H1 (cell line): ENCODE data around the gene LDLRAD3. TPM values are rescaled to one million over a fixed set of nuclear protein-coding genes. Genes with fewer than 3 reads are reported as not detected.
A peak's percentile ranks its signal among the peaks of the same experiment; 100 is the strongest.

ENCODE experiments used
- CTCF ChIA-PET: fragments of 300-600 bp; sonication (Branson Sonifier 250); formaldehyde crosslinking; loops from one replicate; lab custom pipeline; 2021; ENCODE audit not compliant: partially characterized antibody; lab: Charles Lee
- POLR2A ChIA-PET: fragments of 300-600 bp; sonication (Branson Sonifier 250); formaldehyde crosslinking; loops from one replicate; lab custom pipeline; 2021; ENCODE audit warnings: inconsistent platforms; ENCODE audit not compliant: partially characterized antibody; lab: Charles Lee
- DNase-seq, 2 experiments: peaks; one replicate each; pipeline versions ENCODE4 v3.0.0 to v3.0.0-alpha.2; 2010 to 2022; ENCODE audit warnings: low spot score in 2 of 2, low read depth in 1 of 2, mixed read lengths in 1 of 2
- FAIRE-seq: peaks from 2 replicates; lab custom pipeline; 2011; peaks lifted over from hg19 to GRCh38; lab: Jason Lieb, UNC
- H2AFZ ChIP-seq: 2 replicates; pipeline ENCODE4 v1.8.1; 2012; ENCODE audit warnings: low read length, inconsistent platforms
- H2AK5ac ChIP-seq: 2 replicates; pipeline ENCODE4 v1.6.1; 2013; ENCODE audit warnings: low read depth, low read length
- H2BK120ac ChIP-seq: replicated peaks from 2 replicates; pipeline ENCODE3; 2013; ENCODE audit warnings: low read depth, low read length, inconsistent platforms
- H2BK12ac ChIP-seq: 2 replicates; pipeline ENCODE4 v1.6.1; 2013; ENCODE audit warnings: low read depth, low read length
- H2BK15ac ChIP-seq: 2 replicates; pipeline ENCODE4 v1.6.1; 2013; ENCODE audit warnings: low read length
- H2BK20ac ChIP-seq: 2 replicates; pipeline ENCODE4 v1.6.1; 2013; ENCODE audit warnings: low read length
- H2BK5ac ChIP-seq: 2 replicates; pipeline ENCODE4 v1.6.1; 2013; ENCODE audit warnings: low read depth, low read length
- H3K14ac ChIP-seq: 2 replicates; pipeline ENCODE4 v1.6.1; 2013; ENCODE audit warnings: inconsistent platforms; ENCODE audit not compliant: insufficient read length
- H3K18ac ChIP-seq: 2 replicates; pipeline ENCODE4 v1.6.1; 2013; ENCODE audit warnings: low read length; ENCODE audit errors: extremely low read depth
- H3K23ac ChIP-seq: 2 replicates; pipeline ENCODE4 v1.6.1; 2013; ENCODE audit warnings: inconsistent platforms; ENCODE audit not compliant: insufficient read length
- H3K23me2 ChIP-seq: 2 replicates; pipeline ENCODE4 v1.6.1; 2013; ENCODE audit warnings: low read depth, low read length
- H3K27ac ChIP-seq: 2 replicates; pipeline ENCODE4 v1.6.1; 2011; ENCODE audit warnings: low read depth, low read length, inconsistent platforms
- H3K27me3 ChIP-seq, 4 experiments: replicated peaks in 1 of 4; 1 replicate in 1 of 4; 2 replicates in 3 of 4; pipeline versions ENCODE4 v1.6.1 to v1.8.1; 2011 to 2013; ENCODE audit warnings: low read length in 3 of 4, mild to moderate bottlenecking in 3 of 4, inconsistent platforms in 2 of 4, mixed read lengths in 2 of 4, moderate library complexity in 1 of 4; ENCODE audit not compliant: control insufficient read depth in 3 of 4, insufficient read depth in 3 of 4; ENCODE audit errors: extremely low read depth in 1 of 4
- H3K36me3 ChIP-seq, 4 experiments: 2 replicates each; pipeline versions ENCODE4 v1.6.1 to v1.8.1; 2011 to 2013; ENCODE audit warnings: mild to moderate bottlenecking in 4 of 4, low read length in 3 of 4, moderate library complexity in 2 of 4, control low read depth in 1 of 4, inconsistent platforms in 1 of 4; ENCODE audit not compliant: insufficient read depth in 4 of 4, control insufficient read depth in 2 of 4
- H3K4ac ChIP-seq: replicated peaks from 2 replicates; pipeline ENCODE3; 2013; ENCODE audit warnings: low read length, low read depth, mixed read lengths, inconsistent platforms; ENCODE audit not compliant: insufficient read length
- H3K4me1 ChIP-seq, 4 experiments: replicated peaks in 1 of 4; 1 replicate in 1 of 4; 2 replicates in 3 of 4; pipeline versions ENCODE4 v1.6.1 to v1.8.1; 2011 to 2013; ENCODE audit warnings: low read length in 3 of 4, inconsistent platforms in 2 of 4, mixed read lengths in 1 of 4; ENCODE audit not compliant: insufficient read depth in 4 of 4, control insufficient read depth in 3 of 4
- H3K4me2 ChIP-seq, 2 experiments: 2 replicates each; pipeline versions ENCODE4 v1.6.1 to v1.8.1; 2011 to 2013; ENCODE audit warnings: low read depth in 2 of 2, low read length in 2 of 2, control low read depth in 1 of 2, inconsistent platforms in 1 of 2, mild to moderate bottlenecking in 1 of 2; ENCODE audit not compliant: insufficient read depth in 1 of 2
- H3K4me3 ChIP-seq, 4 experiments: fragments of 200-600, 300-600 bp in 1 of 4; sonication (generic), shearing (Covaris generic), sonication (Bioruptor Twin) in 1 of 4; 2 replicates each; pipeline versions ENCODE4 v1.5.1 to v1.8.1; 2011 to 2016; ENCODE audit warnings: low read length in 4 of 4, low read depth in 3 of 4, control low read depth in 2 of 4, inconsistent platforms in 2 of 4, mild to moderate bottlenecking in 2 of 4, mixed read lengths in 1 of 4, moderate library complexity in 1 of 4; ENCODE audit not compliant: insufficient read depth in 2 of 4; ENCODE audit errors: extremely low read depth in 1 of 4
- H3K56ac ChIP-seq: replicated peaks from 2 replicates; pipeline ENCODE3; 2013; ENCODE audit warnings: low read depth, mild to moderate bottlenecking, mixed read lengths, low read length, inconsistent platforms; ENCODE audit not compliant: insufficient read length
- H3K79me1 ChIP-seq: 2 replicates; pipeline ENCODE4 v1.6.1; 2013; ENCODE audit warnings: low read depth, low read length, control low read depth
- H3K79me2 ChIP-seq, 2 experiments: 2 replicates each; pipeline versions ENCODE4 v1.6.1 to v1.8.1; 2012 to 2013; ENCODE audit warnings: low read length in 2 of 2, mild to moderate bottlenecking in 2 of 2, inconsistent platforms in 1 of 2; ENCODE audit not compliant: insufficient read depth in 2 of 2, control insufficient read depth in 1 of 2
- H3K9ac ChIP-seq, 4 experiments: replicated peaks in 1 of 4; 1 replicate in 1 of 4; 2 replicates in 3 of 4; pipeline versions ENCODE4 v1.6.1 to v1.8.1; 2011 to 2013; ENCODE audit warnings: low read depth in 3 of 4, low read length in 3 of 4, control low read depth in 2 of 4, mild to moderate bottlenecking in 2 of 4, moderate library complexity in 2 of 4, inconsistent platforms in 1 of 4; ENCODE audit errors: extremely low read depth in 1 of 4
- H3K9me3 ChIP-seq, 2 experiments: 2 replicates each; pipeline versions ENCODE4 v1.6.1 to v1.8.1; 2012 to 2013; ENCODE audit warnings: mild to moderate bottlenecking in 2 of 2, moderate library complexity in 2 of 2, control low read depth in 1 of 2, inconsistent platforms in 1 of 2, low read depth in 1 of 2, low read length in 1 of 2, mixed read lengths in 1 of 2; ENCODE audit not compliant: insufficient read depth in 2 of 2
- H4K20me1 ChIP-seq, 2 experiments: replicated peaks in 1 of 2; 2 replicates each; pipeline versions ENCODE3 to v1.8.1; 2011 to 2013; ENCODE audit warnings: inconsistent platforms in 2 of 2, low read length in 2 of 2, mild to moderate bottlenecking in 1 of 2; ENCODE audit not compliant: insufficient read depth in 2 of 2, control insufficient read depth in 1 of 2
- H4K5ac ChIP-seq: 2 replicates; pipeline ENCODE4 v1.6.1; 2013; ENCODE audit warnings: low read length, low read depth, mixed read lengths, inconsistent platforms; ENCODE audit not compliant: insufficient read length
- H4K8ac ChIP-seq: 2 replicates; pipeline ENCODE4 v1.8.0; 2013; ENCODE audit warnings: mild to moderate bottlenecking, moderate library complexity, low read length, inconsistent platforms; ENCODE audit not compliant: insufficient read depth; ENCODE audit errors: extremely low read depth
- H4K91ac ChIP-seq: replicated peaks from 2 replicates; pipeline ENCODE3; 2013; ENCODE audit warnings: low read length, mixed read lengths, inconsistent platforms; ENCODE audit not compliant: insufficient read length
- ASH2L ChIP-seq: fragments of 200-600, 300-600 bp; sonication (generic); IDR thresholded peaks from one replicate; pipeline ENCODE4 v1.7.1; 2017; ENCODE audit warnings: low read length
- BRCA1 ChIP-seq: IDR thresholded peaks from 2 replicates; pipeline ENCODE4 v1.6.1; 2012; ENCODE audit warnings: low read depth, low read length, improper control_type of control experiment
- CEBPB ChIP-seq: IDR thresholded peaks from 2 replicates; pipeline ENCODE4 v1.6.1; 2012; ENCODE audit warnings: low read depth, low read length
- CHD2 ChIP-seq: IDR thresholded peaks from 2 replicates; pipeline ENCODE4 v1.6.1; 2012; ENCODE audit warnings: low read length, improper control_type of control experiment
- CREB1 ChIP-seq: IDR thresholded peaks from 2 replicates; pipeline ENCODE4 v1.6.1; 2012; ENCODE audit warnings: inconsistent platforms
- GABPA ChIP-seq: IDR thresholded peaks from 2 replicates; pipeline ENCODE4 v1.6.1; 2011; ENCODE audit warnings: mild to moderate bottlenecking, low read length, moderate library complexity, borderline replicate concordance; ENCODE audit not compliant: insufficient read depth
- JUN ChIP-seq: IDR thresholded peaks from 2 replicates; pipeline ENCODE4 v1.6.1; 2011; ENCODE audit warnings: low read depth, mild to moderate bottlenecking, improper control_type of control experiment, low read length
- KDM1A ChIP-seq: fragments of 200-600, 300-600 bp; sonication (generic); IDR thresholded peaks from 2 replicates; pipeline ENCODE4 v1.7.1; 2016; ENCODE audit warnings: mild to moderate bottlenecking, low read length, borderline replicate concordance
- KDM4A ChIP-seq: IDR thresholded peaks from one replicate; pipeline ENCODE4 v1.7.1; 2012; ENCODE audit warnings: low read depth, mild to moderate bottlenecking, moderate library complexity, low read length, inconsistent platforms; ENCODE audit not compliant: severe bottlenecking
- POLR2AphosphoS5 ChIP-seq: IDR thresholded peaks from 2 replicates; pipeline ENCODE4 v1.6.1; 2011; ENCODE audit warnings: low read depth, low read length
- RNF2 ChIP-seq: fragments of 200-900, 300-1000 bp; sonication (generic); IDR thresholded peaks from 2 replicates; pipeline ENCODE4 v1.7.1; 2016; ENCODE audit warnings: borderline replicate concordance, low read depth, mild to moderate bottlenecking, antibody characterized with exemption, low read length; ENCODE audit not compliant: poor library complexity, severe bottlenecking; ENCODE audit errors: missing control alignments
- RXRA ChIP-seq: IDR thresholded peaks from 2 replicates; pipeline ENCODE4 v1.6.1; 2011; ENCODE audit warnings: low read depth, mild to moderate bottlenecking, low read length, moderate library complexity; ENCODE audit not compliant: insufficient read depth
- SIN3A ChIP-seq, 2 experiments: IDR thresholded peaks in 1 of 2; conservative IDR thresholded peaks in 1 of 2; 2 replicates each; pipeline ENCODE4 v1.6.1; 2011 to 2012; ENCODE audit warnings: low read length in 2 of 2, improper control_type of control experiment in 1 of 2, low read depth in 1 of 2, mild to moderate bottlenecking in 1 of 2
- SP4 ChIP-seq: IDR thresholded peaks from 2 replicates; pipeline ENCODE4 v1.6.1; 2012; ENCODE audit warnings: low read length, inconsistent platforms
- TAF1 ChIP-seq: IDR thresholded peaks from 2 replicates; pipeline ENCODE4 v1.6.1; 2011; ENCODE audit warnings: mild to moderate bottlenecking, low read depth, low read length
- WGBS, 2 experiments: shearing (Covaris generic) in 1 of 2; methylation state at CpG; one replicate each; pipeline versions ENCODE4 v1.1.6 to v1.1.7; 2013 to 2015; ENCODE audit warnings: low lambda C conversion rate in 2 of 2, mixed read lengths in 2 of 2, inconsistent platforms in 1 of 2, low coverage in 1 of 2, missing lambda C conversion rate in 1 of 2; ENCODE audit not compliant: insufficient replicate concordance in 2 of 2, insufficient coverage in 1 of 2, insufficient read length in 1 of 2; ENCODE audit errors: extremely low coverage in 1 of 2, missing lambda C conversion rate in 1 of 2; 5-methylcytosine and 5-hydroxymethylcytosine counted together
- polyA plus RNA-seq, 7 experiments: library from polyadenylated mRNA; depleted of rRNA in 3 of 7; stranded (reverse) in 5 of 7; unstranded in 2 of 7; fragments of >200 nt in 5 of 7; fragments of 200-250 nt in 2 of 7; gene quantifications; 1 replicate in 5 of 7; 2 replicates in 1 of 7; 4 replicates in 1 of 7; pipeline versions ENCODE4 v1.2.1 to v1.2.3, GENCODE V29; 2011 to 2013; ENCODE audit warnings: missing spikeins in 2 of 7, mixed read lengths in 2 of 7
- total RNA-seq: library from RNA; stranded (reverse); fragmentation: NEBNext Ultra II Directional; extraction: Animal tissue kit (Norgen Biotek cat#: 25700); gene quantifications from 2 replicates; pipeline ENCODE4 v1.2.1, GENCODE V29; 2021

The LDLRAD3 gene
- total and polyA plus RNA-seq, 2 of the 8 experiments (the other 6 are each of a cell fraction or from before 2014, with no cell fraction given): 18.6 to 22.8 TPM

DNA sequence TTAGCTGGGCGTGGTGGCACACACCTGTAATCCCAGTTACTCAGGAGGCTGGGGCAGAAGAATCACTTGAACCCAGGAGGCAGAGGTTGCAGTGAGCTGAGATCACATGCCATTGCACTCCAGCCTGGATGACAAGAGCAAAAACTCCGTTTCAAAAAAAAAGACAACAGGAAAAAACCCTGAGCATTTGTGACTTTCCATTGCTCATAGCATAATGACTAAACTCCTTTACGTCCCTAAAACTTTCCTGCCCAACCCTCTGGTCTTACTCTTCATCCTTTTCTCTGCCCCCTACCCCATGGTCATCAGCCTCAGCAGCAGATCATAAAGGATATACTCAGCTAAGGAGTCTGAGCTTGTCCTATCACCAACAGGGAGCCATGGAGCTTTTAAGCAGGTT, 6.8 kb upstream of the LDLRAD3 start:
- Histone ChIP-seq H3K4ac (no peak overlapping the region), H2BK120ac (no peak overlapping the region), H3K9ac (no peak overlapping the region), H3K56ac (no peak overlapping the region), H3K36me3 (no peaks in the 10 kb centered on the region), H2AK5ac (no peak overlapping the region), H2BK5ac (no peak overlapping the region), H3K27ac (no peak overlapping the region), H3K79me2 (no peaks in the 10 kb centered on the region), H4K8ac (no peak overlapping the region), H3K18ac (no peak overlapping the region), H3K9me3 (no peaks in the 10 kb centered on the region), H4K91ac (no peak overlapping the region), H3K4me2 (no peak overlapping the region), H3K23me2 (no peaks in the 10 kb centered on the region), H3K4me3 (no peak overlapping the region), H3K14ac (no peak overlapping the region), H3K23ac (no peak overlapping the region), H4K20me1 (no peaks in the 10 kb centered on the region), H3K27me3 (no peaks in the 10 kb centered on the region; a peak in 1 of 7 replicates), H3K4me1 (peaks cover 0 to 3% (median 0%) of the 10 kb centered on the region in 4 experiments; a peak in 2 of 7 replicates), H2BK20ac (no peak overlapping the region), H2BK12ac (no peak overlapping the region), H4K5ac (no peak overlapping the region), H2AFZ (0 out of 2 replicates have a peak overlapping the region, but pooled peaks have one; percentile 6), H3K79me1 (no peaks in the 10 kb centered on the region), H2BK15ac (no peak overlapping the region)
- FAIRE-seq (no peak), DNase-seq (no peak)
- WGBS, 2 experiments: 61% methylated on average over 3 of the region's 3 CpGs; no CpG with 5 or more reads in 1 of the 2 experiments
- CTCF ChIA-PET: interaction anchor here (0.7 to 2.1 kb wide), 13 partner anchors 11 to 344 kb away, joined by 3 to 11 read pairs (median 4); no protein-coding TSS in a partner anchor
- POLR2A ChIA-PET: no interaction called here
- TF ChIP-seq RXRA (no peak), SP4 (no peak), BRCA1 (no peak), ASH2L (no peak), KDM1A (no peak), POLR2AphosphoS5 (no peak), GABPA (no peak), CEBPB (no peak), CREB1 (no peak), CHD2 (no peak), JUN (no peak), RNF2 (no peak), SIN3A (conservative IDR thresholded peaks at IDR 0.05 in 1 of 2, IDR thresholded peaks at IDR 0.05 in 1 of 2; ENCODE audit: low read depth in 1 of 2, low read length in 2 of 2) (no peak), TAF1 (no peak), KDM4A (no peak)
